Esophagus (tissue), 2 donors: ENCODE measurements around the gene ULK4. TPM values are rescaled to one million over a fixed set of nuclear protein-coding genes. Genes with fewer than 3 reads are reported as not detected.

Experiments
- H3K27ac ChIP-seq, 2 donors: one replicate each; pipeline ENCODE4 v1.5.1; 2013; ENCODE audit warnings: low read depth in 2 of 2, mild to moderate bottlenecking in 2 of 2, inconsistent platforms in 1 of 2, low read length in 1 of 2, moderate library complexity in 1 of 2
- H3K27me3 ChIP-seq, 2 donors: one replicate each; pipeline ENCODE4 v1.6.1; 2013; ENCODE audit warnings: low read length in 2 of 2, control low read depth in 1 of 2, mild to moderate bottlenecking in 1 of 2; ENCODE audit not compliant: insufficient read depth in 2 of 2, control insufficient read depth in 1 of 2
- H3K36me3 ChIP-seq, 2 donors: one replicate each; pipeline ENCODE4 v1.6.1; 2013; ENCODE audit warnings: low read length in 1 of 2; ENCODE audit not compliant: control insufficient read depth in 2 of 2, insufficient read depth in 2 of 2
- H3K4me1 ChIP-seq, 2 donors: one replicate each; pipeline ENCODE4 v1.6.1; 2013; ENCODE audit warnings: low read length in 1 of 2; ENCODE audit not compliant: control insufficient read depth in 2 of 2, insufficient read depth in 2 of 2
- H3K4me3 ChIP-seq, 2 donors: one replicate each; pipeline ENCODE4 v1.5.1; 2013; ENCODE audit warnings: low read length in 2 of 2, mild to moderate bottlenecking in 2 of 2, low read depth in 1 of 2, moderate library complexity in 1 of 2
- H3K9me3 ChIP-seq, 2 donors: one replicate each; pipeline ENCODE4 v1.6.1; 2013; ENCODE audit warnings: mild to moderate bottlenecking in 2 of 2, low read depth in 1 of 2, low read length in 1 of 2, moderate library complexity in 1 of 2; ENCODE audit not compliant: control insufficient read depth in 2 of 2, insufficient read depth in 1 of 2
- WGBS, 2 donors: extraction: QIAGEN DNeasy Blood & Tissue Kit; methylation state at CpG; one replicate each; pipeline ENCODE4 v1.1.7; 2013; 5-methylcytosine and 5-hydroxymethylcytosine counted together
- polyA plus RNA-seq, 2 donors: library from polyadenylated mRNA; stranded (reverse); fragments of 200-250 nt; gene quantifications; one replicate each; pipeline ENCODE4 v1.2.3, GENCODE V29; 2013
- donor health status: healthy with polysubstance abuse.
- donor health status: Bipolar disorder and iron deficiency.

Gene ULK4
- polyA plus RNA-seq, 2 donors: 1.1 to 1.3 TPM

DNA sequence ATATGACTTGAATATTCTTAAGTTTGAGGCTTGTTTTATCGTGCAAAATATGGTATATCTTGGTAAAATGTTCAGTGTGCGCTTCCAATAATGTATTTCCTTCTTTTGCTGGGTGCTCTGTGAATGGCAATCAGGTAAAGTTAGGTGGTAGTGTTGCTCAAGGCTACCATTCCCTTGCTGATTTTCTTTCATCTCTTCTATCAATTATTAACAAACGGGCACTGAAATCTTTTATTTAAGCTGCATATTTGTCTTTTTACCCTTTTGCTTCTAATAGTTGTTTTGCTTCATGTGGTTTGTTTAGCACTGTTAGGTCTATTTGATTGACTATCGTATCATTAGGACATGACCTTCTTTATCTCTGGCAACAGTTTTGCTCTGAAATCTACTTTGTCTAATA is 520.3 kb downstream of the ULK4 start:
- no peaks in the 10 kb centered on the region for H3K4me1 ChIP-seq
- H3K9me3 ChIP-seq: no peaks in the 10 kb centered on the region
- no peak overlapping the region for H3K4me3 ChIP-seq
- no peaks in the 10 kb centered on the region for H3K36me3 ChIP-seq
- H3K27me3 ChIP-seq: no peaks in the 10 kb centered on the region
- WGBS, 2 donors: 73 to 95% methylated on average over 4 of the region's 4 CpGs
- H3K27ac ChIP-seq: no peak overlapping the region

DNA sequence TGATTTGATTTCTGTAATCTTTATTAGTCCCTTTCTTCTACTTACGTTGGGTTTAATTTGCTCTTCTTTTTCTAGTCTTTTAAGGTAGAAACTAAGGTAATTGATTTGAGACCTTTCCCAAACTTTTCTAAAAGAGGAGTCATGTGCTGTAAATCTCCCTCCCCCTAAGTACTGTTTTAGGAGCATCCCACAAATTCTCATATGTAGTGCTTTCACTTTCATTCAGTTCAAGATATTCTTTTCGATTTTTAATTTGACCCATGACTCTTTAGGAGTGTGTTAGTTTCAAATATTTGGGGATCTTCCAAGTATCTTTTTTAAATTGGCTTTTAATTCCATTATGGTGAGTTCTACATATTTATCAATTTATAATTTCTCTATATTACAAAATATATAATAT is 520.8 kb downstream of the ULK4 start:
- Histone ChIP-seq H3K27me3 (no peaks in the 10 kb centered on the region), H3K27ac (no peak overlapping the region), H3K4me3 (no peak overlapping the region), H3K9me3 (no peaks in the 10 kb centered on the region), H3K4me1 (no peaks in the 10 kb centered on the region), H3K36me3 (no peaks in the 10 kb centered on the region)
- 92% methylated on average over 2 of the region's 2 CpGs for WGBS, 2 donors

DNA sequence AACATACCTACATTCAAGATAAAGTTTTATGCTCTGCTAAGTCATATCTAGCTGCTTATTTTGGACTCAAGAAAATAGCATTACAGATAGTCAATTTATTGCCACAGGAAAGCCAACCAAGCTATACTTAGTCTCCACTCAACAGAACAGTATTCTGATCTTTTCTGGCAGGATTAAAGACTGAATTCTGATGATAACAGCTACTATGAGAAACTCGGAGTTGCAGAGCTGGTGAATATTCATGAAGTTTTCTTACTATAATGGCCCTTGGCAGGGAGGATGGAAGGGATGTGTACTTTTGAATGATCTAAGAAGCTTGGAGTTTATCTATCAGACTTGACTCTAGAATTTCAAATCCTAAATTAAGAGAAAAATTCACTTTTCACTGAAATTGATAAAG is 524.9 kb downstream of the ULK4 start:
- H3K36me3 ChIP-seq: no peaks in the 10 kb centered on the region
- no peak overlapping the region for H3K4me3 ChIP-seq
- WGBS, 2 donors: 78 to 82% methylated on average over 1 of the region's 1 CpG
- H3K4me1 ChIP-seq: no peaks in the 10 kb centered on the region
- no peak overlapping the region for H3K27ac ChIP-seq
- no peaks in the 10 kb centered on the region for H3K27me3 ChIP-seq
- no peaks in the 10 kb centered on the region for H3K9me3 ChIP-seq

DNA sequence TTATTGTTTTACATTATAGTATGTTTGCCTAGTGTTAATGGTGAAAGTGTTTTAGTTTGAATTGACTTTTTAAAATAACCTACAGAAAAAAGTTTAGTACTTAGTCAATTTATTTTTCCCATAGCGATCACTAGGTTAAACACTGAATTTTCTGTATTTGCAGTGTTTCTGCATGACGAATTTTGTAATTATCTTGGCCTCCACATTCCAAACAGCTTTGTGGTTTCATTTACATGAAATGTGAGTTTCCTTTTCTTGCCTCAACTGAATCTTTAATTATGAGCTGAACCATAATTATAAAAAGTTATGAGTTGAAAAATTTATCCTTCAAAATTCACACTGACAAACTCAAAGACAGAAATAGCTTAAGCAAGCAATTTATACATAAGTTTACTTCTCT is 527.1 kb downstream of the ULK4 start:
- Histone ChIP-seq H3K27me3 (no peaks in the 10 kb centered on the region), H3K27ac (no peak overlapping the region), H3K4me3 (no peak overlapping the region), H3K4me1 (no peaks in the 10 kb centered on the region), H3K9me3 (no peaks in the 10 kb centered on the region), H3K36me3 (no peaks in the 10 kb centered on the region)
- WGBS, 2 donors: 77 to 82% methylated on average over 2 of the region's 2 CpGs

- 84 to 85% methylated on average over 4 of the region's 4 CpGs for WGBS, 2 donors
- no peaks in the 10 kb centered on the region for H3K4me1 ChIP-seq
- H3K9me3 ChIP-seq: no peaks in the 10 kb centered on the region
- H3K27ac ChIP-seq: no peak overlapping the region
- no peaks in the 10 kb centered on the region for H3K27me3 ChIP-seq
- no peaks in the 10 kb centered on the region for H3K36me3 ChIP-seq
- H3K4me3 ChIP-seq: no peak overlapping the region
Observed at GRCh38 chr3:41431386-41431785, 530.5 kb downstream of the ULK4 start.

DNA sequence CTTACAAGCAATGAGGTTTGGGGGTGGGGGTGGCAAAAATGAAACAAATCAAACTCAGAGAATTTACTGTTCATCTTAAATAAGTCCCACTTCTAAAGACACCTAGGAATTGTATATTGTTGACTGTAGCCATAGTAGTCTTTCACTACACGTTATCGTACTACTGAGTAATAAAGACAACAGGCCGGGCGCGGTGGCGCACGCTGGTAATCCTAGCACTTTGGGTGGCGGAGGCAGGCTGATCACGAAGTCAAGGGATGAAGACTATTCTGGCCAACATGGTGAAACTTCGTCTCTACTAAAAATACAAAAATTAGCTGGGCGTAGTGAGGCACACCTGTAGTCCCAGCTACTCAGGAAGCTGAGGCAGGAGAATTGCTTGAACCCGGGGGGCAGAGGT is 531.0 kb downstream of the ULK4 start:
- WGBS, 2 donors: 94 to 97% methylated on average over 12 of the region's 12 CpGs
- no peak overlapping the region for H3K27ac ChIP-seq
- H3K9me3 ChIP-seq: no peaks in the 10 kb centered on the region
- no peaks in the 10 kb centered on the region for H3K27me3 ChIP-seq
- no peak overlapping the region for H3K4me3 ChIP-seq
- no peaks in the 10 kb centered on the region for H3K36me3 ChIP-seq
- no peaks in the 10 kb centered on the region for H3K4me1 ChIP-seq

DNA sequence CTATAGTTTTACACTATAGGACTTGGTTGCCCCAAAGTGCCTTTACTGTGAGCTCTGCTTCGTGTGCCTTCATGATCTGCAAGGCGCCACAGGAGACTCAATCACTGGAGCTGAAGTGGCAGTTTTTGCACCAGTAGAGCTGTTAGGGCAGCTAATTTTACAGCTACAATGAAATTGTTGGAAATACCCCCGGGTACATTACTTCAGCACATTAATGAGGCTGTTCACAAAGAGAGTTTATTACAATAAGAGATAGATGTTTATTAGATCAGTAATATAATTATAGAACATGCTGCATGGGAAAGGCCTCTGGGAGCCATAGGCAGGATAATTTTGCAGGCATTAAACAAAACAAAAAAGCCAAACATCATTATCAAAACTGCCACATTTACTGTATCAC is 531.5 kb downstream of the ULK4 start:
- 86 to 87% methylated on average over 3 of the region's 3 CpGs for WGBS, 2 donors
- Histone ChIP-seq H3K27me3 (no peaks in the 10 kb centered on the region), H3K27ac (no peak overlapping the region), H3K36me3 (no peaks in the 10 kb centered on the region), H3K9me3 (no peaks in the 10 kb centered on the region), H3K4me3 (no peak overlapping the region), H3K4me1 (no peaks in the 10 kb centered on the region)

- no peak overlapping the region for H3K4me3 ChIP-seq
- H3K27me3 ChIP-seq: no peaks in the 10 kb centered on the region
- H3K27ac ChIP-seq: no peak overlapping the region
- no peaks in the 10 kb centered on the region for H3K36me3 ChIP-seq
- H3K4me1 ChIP-seq: no peaks in the 10 kb centered on the region
- 47 to 81% methylated on average over 3 of the region's 3 CpGs for WGBS, 2 donors
- H3K9me3 ChIP-seq: no peaks in the 10 kb centered on the region
Observed at GRCh38 chr3:41426485-41426884, 535.4 kb downstream of the ULK4 start.

- WGBS, 2 donors: 79 to 86% methylated on average over 4 of the region's 4 CpGs
- Histone ChIP-seq H3K4me3 (no peak overlapping the region), H3K9me3 (no peaks in the 10 kb centered on the region), H3K4me1 (no peaks in the 10 kb centered on the region), H3K36me3 (no peaks in the 10 kb centered on the region), H3K27ac (no peak overlapping the region), H3K27me3 (no peaks in the 10 kb centered on the region)
Observed at GRCh38 chr3:41424543-41425300, 537.2 kb downstream of the ULK4 start.

DNA sequence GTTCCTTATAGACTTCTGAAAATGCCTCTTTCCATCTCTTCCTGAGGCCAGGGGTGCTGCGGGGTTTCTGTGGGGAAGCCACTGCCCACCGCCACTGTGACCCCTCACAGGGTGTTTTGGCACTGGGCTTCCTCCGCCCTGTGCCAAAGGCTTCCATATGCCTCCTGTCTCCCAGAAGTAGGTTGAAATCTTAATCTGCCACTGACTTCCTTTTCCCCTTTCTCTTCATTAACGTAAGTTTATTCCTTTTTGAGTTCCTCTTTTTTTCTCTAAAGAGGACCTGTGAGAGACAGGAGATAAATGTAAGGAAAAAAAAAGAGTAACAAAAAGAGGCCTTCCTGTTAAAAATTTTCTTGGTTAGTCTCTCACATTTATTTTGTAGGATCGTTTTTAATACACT is 542.1 kb downstream of the ULK4 start:
- Histone ChIP-seq H3K27ac (no peak overlapping the region), H3K36me3 (no peaks in the 10 kb centered on the region), H3K27me3 (no peaks in the 10 kb centered on the region), H3K4me1 (no peaks in the 10 kb centered on the region), H3K4me3 (no peak overlapping the region), H3K9me3 (no peaks in the 10 kb centered on the region)
- WGBS, 2 donors: 80 to 87% methylated on average over 5 of the region's 5 CpGs
